HG03520 (cell line): ENCODE results near the gene PCDHGA11.
"Not testable (repeated sequence)": the region's sequence is repeated elsewhere in the genome, so short reads cannot be mapped to it uniquely, and the experiment has no call there.

Source experiments
- ATAC-seq: cut with Tn5 transposase; IDR thresholded peaks from one replicate; pipeline ENCODE4 v1.9.1; 2021; ENCODE audit warnings: mild to moderate bottlenecking, moderate library complexity; ENCODE audit not compliant: unreplicated experiment

PCDHGA11 gene

DNA sequence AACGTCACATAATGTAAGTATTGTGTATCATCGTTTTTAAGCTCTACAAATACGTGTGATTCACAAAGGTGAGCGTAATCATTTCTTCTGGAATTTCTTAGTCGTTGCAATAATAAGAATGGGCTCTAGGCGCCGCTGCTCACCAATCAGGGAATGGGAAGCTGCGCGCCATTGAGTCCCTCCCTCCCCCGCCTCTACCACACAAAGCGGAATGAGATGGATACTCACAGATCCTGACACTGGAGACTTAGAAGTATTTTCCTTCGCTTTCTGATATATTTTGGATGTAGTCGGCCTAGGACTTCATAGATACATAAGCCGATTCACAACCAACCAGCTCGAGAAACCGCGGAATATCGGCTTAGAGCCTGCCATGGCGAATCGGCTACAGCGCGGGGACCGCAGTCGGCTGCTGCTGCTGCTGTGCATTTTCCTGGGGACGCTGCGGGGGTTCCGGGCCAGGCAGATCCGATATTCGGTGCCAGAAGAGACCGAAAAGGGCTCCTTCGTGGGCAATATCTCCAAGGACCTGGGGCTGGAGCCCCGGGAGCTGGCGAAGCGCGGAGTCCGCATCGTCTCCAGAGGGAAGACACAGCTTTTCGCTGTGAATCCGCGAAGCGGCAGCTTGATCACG, at the start of gene PCDHGA11:
PCDHGA11 (plus strand) TSS at position 197 of the 634 bp plus-strand sequence; CDS start at position 374, 177 bp downstream.
- peak; percentile 36 for ATAC-seq

DNA sequence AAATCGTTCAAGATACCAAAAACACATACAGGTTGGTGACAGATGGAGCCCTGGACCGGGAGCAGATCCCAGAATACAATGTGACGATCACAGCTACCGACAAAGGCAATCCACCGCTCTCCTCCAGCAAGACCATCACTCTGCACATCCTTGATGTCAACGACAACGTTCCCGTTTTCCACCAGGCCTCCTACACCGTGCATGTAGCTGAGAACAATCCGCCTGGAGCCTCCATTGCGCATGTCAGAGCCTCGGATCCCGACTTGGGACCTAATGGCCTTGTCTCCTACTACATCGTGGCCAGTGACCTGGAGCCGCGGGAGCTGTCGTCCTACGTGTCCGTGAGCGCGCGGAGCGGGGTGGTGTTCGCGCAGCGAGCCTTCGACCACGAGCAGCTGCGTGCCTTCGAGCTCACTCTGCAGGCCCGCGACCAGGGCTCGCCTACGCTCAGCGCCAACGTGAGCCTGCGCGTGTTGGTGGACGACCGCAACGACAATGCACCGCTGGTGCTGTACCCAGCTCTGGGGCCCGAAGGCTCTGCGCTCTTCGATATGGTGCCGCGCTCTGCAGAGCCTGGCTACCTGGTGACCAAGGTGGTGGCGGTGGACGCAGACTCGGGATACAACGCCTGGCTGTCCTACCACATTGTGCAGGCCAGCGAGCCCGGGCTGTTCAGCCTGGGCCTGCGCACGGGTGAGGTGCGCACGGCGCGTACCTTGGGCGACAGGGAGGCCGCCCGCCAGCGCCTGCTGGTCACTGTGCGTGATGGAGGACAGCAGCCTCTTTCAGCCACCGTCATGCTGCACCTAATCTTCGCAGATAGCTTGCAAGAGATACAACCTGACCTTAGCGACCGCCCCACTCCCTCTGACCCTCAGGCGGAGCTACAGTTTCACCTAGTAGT, 49.0 kb upstream of the PCDHGA11 start:
- no peak for ATAC-seq

DNA sequence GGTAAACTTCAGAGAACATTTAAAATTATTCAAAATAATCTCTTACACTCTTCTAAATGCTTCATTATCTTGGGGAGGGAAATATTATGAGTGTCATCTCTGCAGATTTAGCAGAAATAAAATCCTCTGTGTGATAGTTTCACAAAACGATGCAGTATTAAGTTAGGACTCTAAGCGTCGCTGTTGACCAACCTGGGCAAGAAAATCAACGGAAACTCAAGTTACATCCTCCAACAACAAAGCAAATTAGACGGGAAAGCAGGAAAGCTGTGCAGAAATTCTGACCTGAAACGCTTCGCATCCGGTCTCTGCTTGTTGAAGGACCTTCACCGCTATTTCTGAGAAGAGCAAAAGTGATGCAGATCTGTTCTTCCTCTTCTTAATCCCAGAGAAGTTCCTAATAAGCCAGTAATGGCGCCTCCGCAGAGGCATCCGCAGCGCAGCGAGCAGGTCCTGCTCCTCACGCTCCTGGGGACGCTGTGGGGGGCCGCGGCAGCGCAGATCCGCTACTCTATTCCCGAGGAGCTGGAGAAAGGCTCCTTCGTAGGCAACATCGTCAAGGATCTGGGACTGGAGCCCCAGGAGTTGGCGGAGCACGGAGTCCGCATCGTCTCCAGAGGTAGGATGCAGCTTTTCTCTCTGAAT, 47.1 kb upstream of the PCDHGA11 start, which contains the start of gene PCDHGA6:
PCDHGA6 (plus strand) TSS at position 219 of the 645 bp plus-strand sequence; CDS start at position 412, 193 bp downstream.
- no peak for ATAC-seq

DNA sequence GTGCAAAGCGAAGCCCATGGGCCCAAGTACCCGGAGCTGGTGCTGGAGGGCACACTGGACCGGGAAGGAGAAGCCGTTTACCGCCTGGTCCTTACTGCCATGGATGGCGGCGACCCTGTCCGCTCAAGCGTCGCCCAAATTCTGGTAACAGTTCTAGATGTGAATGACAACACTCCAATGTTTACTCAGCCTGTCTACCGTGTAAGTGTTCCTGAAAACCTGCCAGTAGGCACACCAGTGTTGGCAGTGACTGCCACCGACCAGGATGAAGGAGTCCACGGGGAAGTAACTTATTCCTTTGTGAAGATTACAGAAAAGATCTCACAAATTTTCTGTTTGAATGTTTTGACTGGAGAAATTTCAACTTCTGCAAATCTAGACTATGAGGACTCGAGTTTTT, 46.2 kb upstream of the PCDHGA11 start:
- ATAC-seq: no peak

DNA sequence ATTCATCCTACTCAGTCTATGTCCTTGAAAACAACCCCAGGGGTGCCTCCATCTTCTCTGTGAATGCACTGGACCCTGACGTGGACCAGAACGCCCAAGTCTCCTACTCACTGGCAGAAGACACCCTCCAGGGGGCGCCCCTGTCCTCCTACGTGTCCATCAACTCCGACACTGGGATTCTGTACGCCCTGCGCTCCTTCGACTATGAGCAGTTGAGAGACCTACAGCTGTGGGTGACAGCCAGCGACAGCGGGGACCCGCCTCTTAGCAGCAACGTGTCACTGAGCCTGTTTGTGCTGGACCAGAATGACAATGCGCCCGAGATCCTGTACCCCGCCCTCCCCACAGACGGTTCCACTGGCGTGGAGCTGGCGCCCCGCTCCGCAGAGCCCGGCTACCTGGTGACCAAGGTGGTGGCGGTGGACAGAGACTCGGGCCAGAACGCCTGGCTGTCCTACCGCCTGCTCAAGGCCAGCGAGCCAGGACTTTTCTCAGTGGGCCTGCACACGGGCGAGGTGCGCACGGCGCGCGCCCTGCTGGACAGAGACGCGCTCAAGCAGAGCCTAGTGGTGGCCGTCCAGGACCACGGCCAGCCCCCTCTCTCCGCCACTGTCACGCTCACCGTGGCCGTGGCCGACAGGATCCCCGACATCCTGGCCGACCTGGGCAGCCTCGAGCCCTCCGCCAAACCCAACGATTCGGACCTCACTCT, 45.3 kb upstream of the PCDHGA11 start:
- ATAC-seq: not testable (repeated sequence)

DNA sequence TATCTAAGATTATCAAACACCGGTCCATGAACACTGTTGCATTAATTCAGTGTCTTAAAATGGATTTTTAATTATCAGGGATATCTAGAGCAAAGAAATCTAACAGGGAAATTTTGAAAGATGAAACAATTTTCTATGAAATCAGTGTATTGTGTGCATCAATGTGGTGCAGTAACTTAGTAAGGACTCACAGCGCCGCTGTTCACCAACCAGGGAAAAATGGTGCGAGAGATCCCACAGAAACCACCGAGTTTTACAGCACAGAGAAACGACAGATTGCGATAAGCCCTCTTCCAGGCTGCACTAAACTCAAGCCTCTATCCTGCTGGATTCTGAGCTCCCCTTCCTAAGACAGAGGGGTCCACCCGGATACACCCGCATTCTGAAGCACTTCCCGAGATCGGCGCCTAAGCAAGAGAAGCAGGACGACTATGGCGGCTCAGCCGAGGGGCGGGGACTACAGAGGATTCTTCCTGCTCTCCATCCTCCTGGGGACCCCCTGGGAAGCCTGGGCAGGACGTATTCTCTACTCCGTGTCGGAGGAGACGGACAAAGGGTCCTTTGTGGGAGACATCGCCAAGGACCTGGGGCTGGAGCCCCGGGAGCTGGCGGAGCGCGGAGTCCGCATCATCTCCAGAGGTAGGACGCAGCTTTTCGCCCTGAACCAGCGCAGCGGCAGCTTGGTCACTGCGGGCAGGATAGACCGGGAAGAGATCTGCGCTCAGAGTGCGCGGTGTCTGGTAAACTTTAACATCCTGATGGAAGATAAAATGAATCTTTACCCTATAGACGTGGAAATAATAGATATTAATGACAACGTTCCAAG, 38.2 kb upstream of the PCDHGA11 start, which contains the start of gene PCDHGA7:
PCDHGA7 (plus strand) TSS at position 274 of the 826 bp plus-strand sequence; CDS start at position 432, 158 bp downstream.
- peak; percentile 73 for ATAC-seq

DNA sequence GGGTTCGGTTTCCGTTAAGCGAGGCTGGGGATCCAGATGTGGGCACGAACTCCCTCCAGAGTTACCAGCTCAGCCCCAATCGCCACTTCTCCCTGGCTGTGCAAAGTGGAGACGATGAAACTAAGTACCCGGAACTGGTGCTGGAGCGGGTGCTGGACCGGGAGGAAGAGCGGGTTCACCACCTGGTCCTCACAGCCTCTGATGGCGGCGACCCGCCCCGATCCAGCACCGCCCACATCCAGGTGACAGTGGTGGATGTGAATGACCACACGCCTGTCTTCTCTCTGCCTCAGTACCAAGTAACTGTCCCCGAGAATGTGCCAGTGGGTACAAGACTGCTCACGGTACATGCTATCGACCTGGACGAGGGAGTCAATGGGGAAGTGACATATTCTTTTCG, 37.5 kb upstream of the PCDHGA11 start:
- no peak for ATAC-seq

DNA sequence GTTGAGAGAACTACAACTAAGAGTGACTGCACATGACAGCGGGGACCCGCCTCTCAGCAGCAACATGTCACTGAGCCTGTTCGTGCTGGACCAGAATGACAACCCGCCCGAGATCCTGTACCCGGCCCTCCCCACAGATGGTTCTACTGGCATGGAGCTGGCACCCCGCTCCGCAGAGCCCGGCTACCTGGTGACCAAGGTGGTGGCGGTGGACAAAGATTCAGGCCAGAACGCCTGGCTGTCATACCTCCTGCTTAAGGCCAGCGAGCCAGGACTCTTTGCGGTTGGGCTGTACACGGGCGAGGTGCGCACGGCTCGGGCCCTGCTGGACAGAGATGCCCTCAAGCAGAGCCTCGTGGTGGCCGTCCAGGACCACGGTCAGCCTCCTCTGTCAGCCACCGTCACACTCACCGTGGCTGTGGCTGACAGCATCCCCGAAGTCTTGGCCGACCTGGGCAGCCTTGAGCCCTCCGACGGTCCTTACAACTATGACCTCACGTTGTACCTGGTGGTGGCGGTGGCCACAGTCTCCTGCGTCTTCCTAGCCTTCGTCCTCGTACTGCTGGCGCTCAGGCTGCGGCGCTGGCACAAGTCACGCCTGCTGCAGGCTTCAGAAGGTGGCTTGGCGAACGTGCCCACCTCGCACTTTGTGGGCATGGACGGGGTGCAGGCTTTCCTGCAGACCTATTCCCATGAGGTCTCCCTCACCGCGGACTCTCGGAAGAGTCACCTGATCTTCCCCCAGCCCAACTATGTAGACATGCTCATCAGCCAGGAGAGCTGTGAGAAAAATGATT, 36.2 kb upstream of the PCDHGA11 start:
- no peak for ATAC-seq

DNA sequence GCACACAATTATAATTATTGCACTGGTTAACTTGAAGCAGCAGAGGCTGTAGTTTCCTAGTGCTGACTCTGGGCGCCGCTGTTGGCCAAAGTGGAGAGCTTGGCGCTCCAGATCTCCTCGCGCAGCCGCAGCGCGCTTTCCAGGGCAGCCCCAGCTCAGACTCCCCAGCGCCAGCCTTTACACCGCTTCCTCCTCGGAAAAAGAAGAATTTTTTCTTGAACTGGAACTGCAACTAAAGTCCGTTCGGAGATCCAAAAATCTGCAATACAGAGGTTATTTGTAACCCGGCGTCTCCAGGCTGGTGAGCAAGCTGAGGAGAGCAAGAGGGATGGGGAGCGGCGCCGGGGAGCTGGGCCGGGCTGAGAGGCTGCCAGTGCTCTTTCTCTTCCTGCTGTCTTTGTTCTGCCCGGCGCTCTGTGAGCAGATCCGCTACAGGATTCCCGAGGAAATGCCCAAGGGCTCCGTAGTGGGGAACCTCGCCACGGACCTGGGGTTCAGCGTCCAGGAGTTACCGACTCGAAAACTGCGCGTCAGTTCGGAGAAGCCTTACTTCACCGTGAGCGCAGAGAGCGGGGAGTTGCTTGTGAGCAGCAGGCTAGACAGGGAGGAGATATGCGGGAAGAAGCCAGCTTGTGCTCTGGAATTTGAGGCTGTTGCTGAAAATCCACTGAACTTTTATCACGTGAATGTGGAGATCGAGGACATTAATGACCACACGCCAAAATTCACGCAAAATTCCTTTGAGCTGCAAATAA, 33.1 kb upstream of the PCDHGA11 start, which contains the start of gene PCDHGB4:
PCDHGB4 (plus strand) TSS at position 142 of the 755 bp plus-strand sequence; CDS start at position 329, 187 bp downstream.
- ATAC-seq: peak; percentile 54

DNA sequence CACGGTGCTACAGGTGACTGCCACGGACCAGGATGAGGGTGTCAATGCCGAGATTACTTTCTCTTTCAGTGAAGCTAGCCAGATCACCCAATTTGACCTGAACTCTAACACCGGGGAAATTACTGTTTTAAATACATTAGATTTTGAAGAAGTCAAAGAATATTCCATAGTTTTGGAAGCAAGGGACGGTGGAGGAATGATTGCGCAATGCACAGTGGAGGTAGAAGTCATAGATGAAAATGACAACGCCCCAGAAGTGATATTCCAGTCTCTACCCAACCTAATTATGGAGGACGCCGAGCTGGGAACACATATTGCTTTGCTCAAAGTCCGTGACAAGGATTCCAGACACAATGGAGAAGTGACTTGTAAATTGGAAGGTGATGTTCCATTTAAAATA, 32.2 kb upstream of the PCDHGA11 start:
- ATAC-seq: no peak

DNA sequence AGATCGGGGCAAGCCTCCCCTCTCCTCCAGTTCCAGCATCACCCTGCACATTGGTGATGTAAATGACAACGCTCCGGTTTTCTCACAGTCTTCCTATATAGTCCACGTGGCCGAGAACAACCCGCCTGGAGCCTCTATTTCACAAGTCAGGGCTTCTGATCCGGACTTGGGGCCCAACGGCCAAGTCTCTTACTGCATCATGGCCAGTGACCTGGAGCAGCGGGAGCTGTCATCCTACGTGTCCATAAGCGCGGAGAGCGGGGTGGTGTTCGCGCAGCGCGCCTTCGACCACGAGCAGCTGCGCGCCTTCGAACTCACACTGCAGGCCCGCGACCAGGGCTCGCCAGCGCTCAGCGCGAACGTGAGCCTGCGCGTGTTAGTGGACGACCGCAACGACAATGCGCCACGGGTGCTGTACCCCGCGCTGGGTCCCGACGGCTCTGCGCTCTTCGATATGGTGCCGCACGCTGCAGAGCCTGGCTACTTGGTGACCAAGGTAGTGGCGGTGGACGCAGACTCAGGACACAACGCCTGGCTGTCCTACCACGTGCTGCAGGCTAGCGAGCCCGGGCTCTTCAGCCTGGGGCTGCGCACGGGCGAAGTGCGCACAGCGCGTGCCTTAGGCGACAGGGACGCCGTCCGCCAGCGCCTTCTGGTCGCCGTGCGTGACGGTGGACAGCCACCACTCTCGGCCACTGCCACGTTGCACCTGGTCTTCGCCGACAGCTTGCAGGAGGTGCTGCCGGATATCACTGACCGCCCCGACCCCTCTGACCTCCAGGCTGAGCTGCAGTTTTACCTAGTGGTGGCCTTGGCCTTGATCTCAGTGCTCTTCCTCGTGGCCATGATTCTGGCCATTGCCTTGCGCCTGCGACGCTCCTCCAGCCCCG, 31.5 kb upstream of the PCDHGA11 start:
- no peak for ATAC-seq

DNA sequence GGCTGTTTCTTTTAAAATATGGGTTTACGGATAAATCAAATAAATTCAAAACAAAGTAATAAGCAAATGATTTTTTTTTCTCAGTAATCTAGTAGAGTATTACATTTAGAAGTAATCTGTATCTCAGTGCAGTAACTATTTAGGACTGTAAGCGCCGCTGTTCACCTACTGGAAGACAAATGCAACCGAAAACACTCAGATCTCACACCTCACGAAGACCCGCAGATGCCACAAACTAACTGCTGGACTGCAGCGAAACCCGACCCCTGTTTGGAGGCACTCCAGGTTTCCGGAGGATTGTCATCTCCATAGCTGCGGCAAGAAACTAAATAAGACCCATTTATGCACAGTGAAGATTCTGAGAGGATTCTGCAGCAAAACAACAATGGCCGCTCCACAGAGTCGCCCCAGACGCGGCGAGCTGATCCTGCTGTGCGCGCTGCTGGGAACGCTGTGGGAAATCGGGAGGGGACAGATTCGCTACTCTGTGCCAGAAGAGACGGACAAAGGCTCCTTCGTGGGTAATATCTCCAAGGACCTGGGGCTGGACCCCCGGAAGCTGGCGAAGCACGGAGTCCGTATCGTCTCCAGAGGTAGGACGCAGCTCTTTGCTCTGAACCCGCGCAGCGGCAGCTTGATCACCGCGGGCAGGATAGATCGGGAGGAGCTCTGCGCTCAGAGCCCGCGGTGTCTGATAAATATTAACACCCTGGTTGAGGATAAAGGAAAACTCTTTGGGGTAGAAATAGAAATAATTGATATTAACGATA, 28.2 kb upstream of the PCDHGA11 start, which contains the start of gene PCDHGA8:
PCDHGA8 (plus strand) TSS at position 205 of the 770 bp plus-strand sequence; CDS start at position 386, 181 bp downstream.
- ATAC-seq: no peak

DNA sequence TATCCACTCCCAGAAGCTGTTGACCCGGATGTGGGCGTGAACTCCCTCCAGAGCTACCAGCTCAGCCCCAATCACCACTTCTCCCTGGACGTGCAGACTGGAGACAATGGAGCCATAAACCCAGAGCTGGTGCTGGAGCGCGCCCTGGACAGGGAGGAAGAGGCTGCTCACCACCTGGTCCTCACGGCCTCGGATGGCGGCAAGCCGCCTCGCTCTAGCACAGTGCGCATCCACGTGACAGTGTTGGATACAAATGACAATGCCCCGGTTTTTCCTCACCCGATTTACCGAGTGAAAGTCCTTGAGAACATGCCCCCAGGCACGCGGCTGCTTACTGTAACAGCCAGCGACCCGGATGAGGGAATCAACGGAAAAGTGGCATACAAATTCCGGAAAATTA, 27.6 kb upstream of the PCDHGA11 start:
- ATAC-seq: no peak

DNA sequence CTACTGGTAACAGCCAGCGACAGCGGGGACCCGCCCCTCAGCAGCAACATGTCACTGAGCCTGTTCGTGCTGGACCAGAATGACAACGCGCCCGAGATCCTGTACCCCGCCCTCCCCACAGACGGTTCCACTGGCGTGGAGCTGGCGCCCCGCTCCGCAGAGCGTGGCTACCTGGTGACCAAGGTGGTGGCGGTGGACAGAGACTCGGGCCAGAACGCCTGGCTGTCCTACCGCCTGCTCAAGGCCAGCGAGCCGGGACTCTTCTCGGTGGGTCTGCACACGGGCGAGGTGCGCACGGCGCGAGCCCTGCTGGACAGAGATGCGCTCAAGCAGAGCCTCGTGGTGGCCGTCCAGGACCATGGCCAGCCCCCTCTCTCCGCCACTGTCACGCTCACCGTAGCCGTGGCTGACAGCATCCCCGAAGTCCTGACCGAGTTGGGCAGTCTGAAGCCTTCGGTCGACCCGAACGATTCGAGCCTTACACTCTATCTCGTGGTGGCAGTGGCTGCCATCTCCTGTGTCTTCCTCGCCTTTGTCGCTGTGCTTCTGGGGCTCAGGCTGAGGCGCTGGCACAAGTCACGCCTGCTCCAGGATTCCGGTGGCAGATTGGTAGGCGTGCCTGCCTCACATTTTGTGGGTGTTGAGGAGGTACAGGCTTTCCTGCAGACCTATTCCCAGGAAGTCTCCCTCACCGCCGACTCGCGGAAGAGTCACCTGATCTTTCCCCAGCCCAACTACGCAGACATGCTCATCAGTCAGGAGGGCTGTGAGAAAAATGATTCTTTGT, 26.3 kb upstream of the PCDHGA11 start:
- ATAC-seq: not testable (repeated sequence)

DNA sequence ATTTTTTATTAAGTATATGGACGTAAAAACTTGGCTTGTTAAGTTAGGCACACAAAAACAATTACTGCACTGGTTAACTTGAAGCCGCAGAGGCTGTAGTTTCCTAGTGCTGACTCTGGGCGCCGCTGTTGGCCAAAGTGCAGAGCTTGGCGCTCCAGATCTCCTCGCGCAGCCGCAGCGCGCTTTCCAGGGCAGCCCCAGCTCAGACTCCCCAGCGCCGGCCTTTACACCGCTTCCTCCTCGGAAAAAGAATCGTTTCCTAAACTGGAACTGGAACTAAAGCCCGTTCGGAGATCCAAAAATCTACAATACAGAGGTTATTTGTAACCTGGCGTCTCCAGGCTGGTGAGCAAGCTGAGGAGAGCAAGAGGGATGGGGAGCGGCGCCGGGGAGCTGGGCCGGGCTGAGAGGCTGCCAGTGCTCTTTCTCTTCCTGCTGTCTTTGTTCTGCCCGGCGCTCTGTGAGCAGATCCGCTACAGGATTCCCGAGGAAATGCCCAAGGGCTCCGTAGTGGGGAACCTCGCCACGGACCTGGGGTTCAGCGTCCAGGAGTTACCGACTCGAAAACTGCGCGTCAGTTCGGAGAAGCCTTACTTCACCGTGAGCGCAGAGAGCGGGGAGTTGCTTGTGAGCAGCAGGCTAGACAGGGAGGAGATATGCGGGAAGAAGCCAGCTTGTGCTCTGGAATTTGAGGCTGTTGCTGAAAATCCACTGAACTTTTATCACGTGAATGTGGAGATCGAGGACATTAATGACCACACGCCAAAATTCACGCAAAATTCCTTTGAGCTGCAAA, 22.9 kb upstream of the PCDHGA11 start, which contains the start of gene PCDHGB5:
PCDHGB5 (plus strand) TSS at position 192 of the 796 bp plus-strand sequence; CDS start at position 373, 181 bp downstream.
- peak; percentile 100 for ATAC-seq
